Mucosa of descending colon (tissue), 3 donors: ENCODE data around the gene COL13A1. TPM values are rescaled to one million over a fixed set of nuclear protein-coding genes. Genes with fewer than 3 reads are reported as not detected.

Experiments
- ATAC-seq: fragments of 200-7000 bp; cut with Tn5 transposase; one replicate; pipeline ENCODE4 v1.9.1; 2020; ENCODE audit warnings: mild to moderate bottlenecking, moderate library complexity
- DNase-seq, 3 donors: peaks; one replicate each; pipeline ENCODE4 v3.0.0-alpha.2; 2020
- H3K36me3 ChIP-seq: fragments of 200-600 bp; one replicate; pipeline ENCODE4 v1.8.0; 2021; ENCODE audit warnings: low read depth, mild to moderate bottlenecking
- H3K4me1 ChIP-seq: fragments of 200-600 bp; one replicate; pipeline ENCODE4 v1.8.0; 2021; ENCODE audit warnings: low read depth, mild to moderate bottlenecking
- H3K4me3 ChIP-seq: fragments of 200-600 bp; one replicate; pipeline ENCODE4 v1.8.0; 2021; ENCODE audit warnings: mild to moderate bottlenecking
- H3K9me3 ChIP-seq: fragments of 200-600 bp; one replicate; pipeline ENCODE4 v1.8.0; 2021; ENCODE audit warnings: mild to moderate bottlenecking
- intact Hi-C, 2 donors: fragments of 100-400 bp; cut with DNase I in 1 of 2; cut with micrococcal nuclease in 1 of 2; formaldehyde crosslinking; loops; one replicate each; pipeline versions ENCODE4 v1.11.0 to v1.11.1; 2022; cut with DNase I, micrococcal nuclease
- total RNA-seq, 3 donors: library from RNA; stranded (reverse); fragmentation: NEBNext Ultra II Directional in 2 of 3; extraction: Animal tissue kit (Norgen Biotek cat#: 25700) in 2 of 3; gene quantifications; one replicate each; pipeline versions ENCODE4 v1.2.1 to v1.2.4, GENCODE V29; 2021 to 2023
- TF ChIP-seq, protein P1 (sequence below): fragments of 200-600 bp; IDR thresholded peaks from one replicate; pipeline ENCODE4 v1.8.0; 2022; ENCODE audit warnings: antibody characterized with exemption, mild to moderate bottlenecking
- donor health status: DM: no; HTN: no; CAD: no; lungs with moderate emphysema.
- donor health status: DM: no; HTN: no; CAD: no.
- donor health status: DM: no; HTN: yes; CAD: no.

The COL13A1 gene
- total RNA-seq, 3 donors from 2014 or later = 1.0 to 2.3 (median 1.0) TPM

GRCh38 chr10:69758310-69758728 is 43.4 kb upstream of the COL13A1 start:
- H3K36me3 ChIP-seq = no peaks in the 10 kb centered on the region
- TF ChIP-seq, protein P1, sequence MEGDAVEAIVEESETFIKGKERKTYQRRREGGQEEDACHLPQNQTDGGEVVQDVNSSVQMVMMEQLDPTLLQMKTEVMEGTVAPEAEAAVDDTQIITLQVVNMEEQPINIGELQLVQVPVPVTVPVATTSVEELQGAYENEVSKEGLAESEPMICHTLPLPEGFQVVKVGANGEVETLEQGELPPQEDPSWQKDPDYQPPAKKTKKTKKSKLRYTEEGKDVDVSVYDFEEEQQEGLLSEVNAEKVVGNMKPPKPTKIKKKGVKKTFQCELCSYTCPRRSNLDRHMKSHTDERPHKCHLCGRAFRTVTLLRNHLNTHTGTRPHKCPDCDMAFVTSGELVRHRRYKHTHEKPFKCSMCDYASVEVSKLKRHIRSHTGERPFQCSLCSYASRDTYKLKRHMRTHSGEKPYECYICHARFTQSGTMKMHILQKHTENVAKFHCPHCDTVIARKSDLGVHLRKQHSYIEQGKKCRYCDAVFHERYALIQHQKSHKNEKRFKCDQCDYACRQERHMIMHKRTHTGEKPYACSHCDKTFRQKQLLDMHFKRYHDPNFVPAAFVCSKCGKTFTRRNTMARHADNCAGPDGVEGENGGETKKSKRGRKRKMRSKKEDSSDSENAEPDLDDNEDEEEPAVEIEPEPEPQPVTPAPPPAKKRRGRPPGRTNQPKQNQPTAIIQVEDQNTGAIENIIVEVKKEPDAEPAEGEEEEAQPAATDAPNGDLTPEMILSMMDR = no peak
- H3K9me3 ChIP-seq = no peaks in the 10 kb centered on the region
- ATAC-seq (no peak), DNase-seq (no peak)
- H3K4me3 ChIP-seq = no peak overlapping the region
- intact Hi-C loops = no loop called here
- no peaks in the 10 kb centered on the region for H3K4me1 ChIP-seq

DNA sequence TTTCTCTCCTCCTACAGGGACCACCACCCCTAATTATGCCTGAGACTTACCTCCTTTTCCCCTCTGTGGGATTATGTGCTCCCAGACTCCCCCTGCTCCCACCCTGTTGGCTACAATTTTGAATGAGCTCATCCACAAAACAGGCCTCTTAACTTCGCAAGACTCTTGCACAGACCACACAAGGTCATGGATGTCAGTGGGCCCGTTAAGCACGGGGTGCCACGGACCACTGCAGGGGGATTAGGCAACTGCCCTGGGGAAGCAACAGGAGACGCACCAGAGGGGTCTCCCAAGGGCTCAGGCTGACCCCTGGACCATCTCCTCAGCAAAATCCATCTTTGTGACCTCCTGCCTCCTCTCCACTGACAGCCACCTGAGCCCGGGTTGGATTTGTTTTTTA is 42.1 kb upstream of the COL13A1 start:
- no peaks in the 10 kb centered on the region for H3K36me3 ChIP-seq
- DNase-seq (no peak), ATAC-seq (no peak)
- TF ChIP-seq, protein P1 = no peak
- no peak overlapping the region for H3K4me3 ChIP-seq
- no peaks in the 10 kb centered on the region for H3K4me1 ChIP-seq
- intact Hi-C loops = no loop called here
- no peaks in the 10 kb centered on the region for H3K9me3 ChIP-seq

DNA sequence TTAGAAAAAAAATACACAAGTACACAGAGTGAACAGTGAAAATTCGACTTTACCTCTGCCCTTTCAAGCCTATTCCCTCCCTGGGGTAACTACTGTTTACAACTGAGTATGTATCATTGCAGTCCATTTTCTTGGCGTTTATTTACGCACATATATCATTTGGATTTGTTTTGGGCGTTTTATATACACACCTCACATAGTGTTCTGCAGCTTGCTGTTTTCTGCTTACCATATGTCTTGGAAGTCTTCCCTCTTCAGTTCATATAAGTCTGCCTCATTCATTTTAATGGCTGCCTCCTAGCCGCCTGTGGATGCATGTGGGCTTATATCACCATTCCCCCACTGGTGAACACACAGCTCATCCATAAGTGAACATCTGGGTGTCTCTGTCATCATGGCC is 41.6 kb upstream of the COL13A1 start:
- no peaks in the 10 kb centered on the region for H3K4me1 ChIP-seq
- H3K36me3 ChIP-seq = no peaks in the 10 kb centered on the region
- no peaks in the 10 kb centered on the region for H3K9me3 ChIP-seq
- no peak overlapping the region for H3K4me3 ChIP-seq
- TF ChIP-seq, protein P1 = no peak
- DNase-seq = no peak
- no peak for ATAC-seq
- intact Hi-C loops = no loop called here

DNA sequence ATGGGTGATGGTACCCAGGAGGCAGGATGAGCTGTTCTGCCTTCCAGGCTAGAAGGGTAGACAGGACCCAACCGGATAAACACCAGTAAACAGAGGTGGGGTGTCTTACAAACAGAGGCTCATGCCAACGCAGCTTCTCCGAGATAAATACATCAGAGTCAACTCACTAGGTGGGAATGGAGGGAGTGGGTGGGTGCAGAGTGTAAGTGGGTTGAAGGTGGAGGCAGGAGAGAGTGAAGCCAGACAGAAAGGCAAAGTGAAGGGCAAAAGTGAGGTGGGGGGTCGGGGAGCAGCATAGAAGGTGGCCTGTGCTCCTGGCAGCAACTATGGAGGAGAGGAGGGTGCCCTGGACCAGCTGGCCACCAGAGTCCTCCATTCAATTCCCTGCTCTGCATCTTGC is 40.4 kb upstream of the COL13A1 start:
- H3K36me3 ChIP-seq = no peaks in the 10 kb centered on the region
- H3K9me3 ChIP-seq = no peaks in the 10 kb centered on the region
- H3K4me3 ChIP-seq = no peak overlapping the region
- DNase-seq (no peak), ATAC-seq (no peak)
- intact Hi-C loops = no loop called here
- TF ChIP-seq, protein P1 = no peak
- no peaks in the 10 kb centered on the region for H3K4me1 ChIP-seq

GRCh38 chr10:69766161-69766910 is 35.4 kb upstream of the COL13A1 start:
- Histone ChIP-seq H3K4me3 (no peak overlapping the region), H3K4me1 (no peaks in the 10 kb centered on the region), H3K9me3 (no peaks in the 10 kb centered on the region), H3K36me3 (no peaks in the 10 kb centered on the region)
- DNase-seq = no peak
- TF ChIP-seq, protein P1 = no peak
- intact Hi-C loops = no loop called here
- no peak for ATAC-seq
